ENCODE measurements around the gene ADCY10. TPM values are rescaled to one million over a fixed set of nuclear protein-coding genes. Genes with fewer than 3 reads are reported as not detected.
"Not testable (repeated sequence)": the region's sequence is repeated elsewhere in the genome, so short reads cannot be mapped to it uniquely, and the experiment has no call there.

The ADCY10 gene
- total RNA-seq, 2 donors from 2014 or later, result 0.05 to 1.4 TPM

- TF ChIP-seq CTCF (IDR thresholded peaks at IDR 0.05), result no peak
- TF ChIP-seq POLR2AphosphoS5 (IDR thresholded peaks at IDR 0.05), result peak; percentile 58
- Histone ChIP-seq H3K27ac (peak overlapping the region in 1 of 2 donors; percentile 35), H3K9me3 (no peaks in the 10 kb centered on the region), H3K4me1 (replicated peaks) (no peaks in the 10 kb centered on the region), H3K27me3 (replicated peaks; ENCODE audit: insufficient read depth) (no peaks in the 10 kb centered on the region), H3K4me3 (no peak overlapping the region), H3K36me3 (no peaks in the 10 kb centered on the region)
- WGBS, result 83% methylated on average over 3 of the region's 3 CpGs
- intact Hi-C loops (cut with DNase I), result no loop called here
- peak; percentile 11 for DNase-seq (ENCODE audit: low spot score)
Measured at GRCh38 chr1:167876597-167877175, 37.2 kb downstream of the ADCY10 start.

GRCh38 chr1:167871331-167871730, 42.6 kb downstream of the ADCY10 start:
- H3K9me3 ChIP-seq, result no peaks in the 10 kb centered on the region
- intact Hi-C loops (cut with DNase I), result no loop called here
- TF ChIP-seq CTCF (IDR thresholded peaks at IDR 0.05) (no peak), POLR2AphosphoS5 (IDR thresholded peaks at IDR 0.05) (no peak), POLR2A (IDR thresholded peaks at IDR 0.05) (no peak)
- DNase-seq (ENCODE audit: low spot score), result no peak
- H3K27ac ChIP-seq, result no peak overlapping the region
- no peak overlapping the region for H3K4me3 ChIP-seq
- H3K27me3 ChIP-seq (replicated peaks; ENCODE audit: insufficient read depth), result no peaks in the 10 kb centered on the region
- no peaks in the 10 kb centered on the region for H3K36me3 ChIP-seq
- H3K4me1 ChIP-seq (replicated peaks), result no peaks in the 10 kb centered on the region

GRCh38 chr1:167869157-167870001, 44.6 kb downstream of the ADCY10 start:
- H3K36me3 ChIP-seq; H3K4me1 ChIP-seq (replicated peaks); H3K9me3 ChIP-seq; DNase-seq (ENCODE audit: low spot score); H3K27me3 ChIP-seq (replicated peaks; ENCODE audit: insufficient read depth); H3K4me3 ChIP-seq; intact Hi-C loops (cut with DNase I); H3K27ac ChIP-seq: not testable (repeated sequence)
- 60% methylated on average over 16 of the region's 16 CpGs for whole genome bisulfite sequencing

GRCh38 chr1:167866739-167867414, 47.1 kb downstream of the ADCY10 start:
- H3K9me3 ChIP-seq; intact Hi-C loops (cut with DNase I); H3K4me1 ChIP-seq (replicated peaks); H3K4me3 ChIP-seq; H3K36me3 ChIP-seq; H3K27ac ChIP-seq; H3K27me3 ChIP-seq (replicated peaks; ENCODE audit: insufficient read depth); DNase-seq (ENCODE audit: low spot score): not testable (repeated sequence)
- 91% methylated on average over 8 of the region's 8 CpGs for WGBS

GRCh38 chr1:167866326-167866725, 47.6 kb downstream of the ADCY10 start:
- H3K27ac ChIP-seq; H3K27me3 ChIP-seq (replicated peaks; ENCODE audit: insufficient read depth); H3K9me3 ChIP-seq; H3K4me3 ChIP-seq; H3K4me1 ChIP-seq (replicated peaks); H3K36me3 ChIP-seq; intact Hi-C loops (cut with DNase I); DNase-seq (ENCODE audit: low spot score): not testable (repeated sequence)
- WGBS, result 92% methylated on average over 2 of the region's 2 CpGs

- H3K27ac ChIP-seq; intact Hi-C loops (cut with DNase I); H3K9me3 ChIP-seq; H3K4me3 ChIP-seq; H3K4me1 ChIP-seq (replicated peaks); H3K36me3 ChIP-seq; DNase-seq (ENCODE audit: low spot score); H3K27me3 ChIP-seq (replicated peaks; ENCODE audit: insufficient read depth): not testable (repeated sequence)
- WGBS, result 98% methylated on average over 10 of the region's 10 CpGs
Measured at GRCh38 chr1:167865804-167866308, 48.1 kb downstream of the ADCY10 start.

- intact Hi-C loops (cut with DNase I); H3K27me3 ChIP-seq (replicated peaks; ENCODE audit: insufficient read depth); DNase-seq (ENCODE audit: low spot score); H3K4me1 ChIP-seq (replicated peaks); H3K9me3 ChIP-seq; H3K36me3 ChIP-seq; H3K4me3 ChIP-seq; H3K27ac ChIP-seq: not testable (repeated sequence)
Measured at GRCh38 chr1:167865193-167865592, 48.7 kb downstream of the ADCY10 start.
